Measurements from ENCODE around the gene PTPN4.

The PTPN4 gene

DNA sequence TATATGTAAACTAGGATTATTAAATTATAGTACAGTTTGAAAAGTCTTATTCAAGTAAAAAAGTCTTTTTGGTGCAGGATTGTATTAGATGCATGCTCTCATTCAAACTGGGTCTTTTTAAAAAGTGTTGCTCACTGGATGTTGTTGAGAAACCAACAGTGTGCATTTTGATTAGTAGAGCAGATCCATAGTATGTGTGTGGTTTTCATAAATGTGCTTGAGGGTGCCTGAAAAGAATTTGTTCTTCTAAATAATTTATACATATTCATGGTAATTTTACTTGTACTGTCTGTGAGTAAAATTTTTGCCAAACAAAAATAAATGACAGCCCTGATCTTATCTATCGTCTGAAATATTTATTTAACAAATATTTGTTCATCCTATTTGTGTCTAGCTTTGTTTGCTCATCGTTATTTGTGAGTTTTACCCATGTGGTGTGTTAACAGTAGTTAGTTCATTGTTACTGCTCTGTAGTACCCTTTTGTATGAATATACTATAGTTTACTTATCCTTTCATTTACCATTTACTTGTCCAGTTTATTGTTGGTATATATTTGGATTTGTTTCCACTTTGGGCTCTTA is 50.4 kb downstream of the PTPN4 start:
- DNase-seq: no peak

DNA sequence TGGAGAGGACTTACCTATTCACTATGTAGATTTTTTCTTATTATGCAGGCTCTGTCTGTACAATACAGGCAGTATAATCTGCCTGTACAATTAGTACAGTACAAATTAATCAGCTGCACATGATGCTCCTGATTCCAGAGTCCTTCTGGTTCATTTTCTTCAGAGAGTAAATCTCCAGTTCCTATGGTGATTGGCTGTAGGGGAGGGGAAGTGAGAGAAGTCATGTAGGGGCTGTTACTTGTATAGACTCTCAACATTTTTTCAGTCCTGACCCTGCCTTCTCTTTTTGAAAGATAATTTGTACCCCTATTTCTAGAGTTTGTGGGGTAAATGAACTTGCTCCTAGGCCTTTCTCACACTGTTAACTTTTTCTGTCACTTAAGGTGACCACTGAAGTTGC is 54.5 kb downstream of the PTPN4 start:
- DNase-seq: no peak

DNA sequence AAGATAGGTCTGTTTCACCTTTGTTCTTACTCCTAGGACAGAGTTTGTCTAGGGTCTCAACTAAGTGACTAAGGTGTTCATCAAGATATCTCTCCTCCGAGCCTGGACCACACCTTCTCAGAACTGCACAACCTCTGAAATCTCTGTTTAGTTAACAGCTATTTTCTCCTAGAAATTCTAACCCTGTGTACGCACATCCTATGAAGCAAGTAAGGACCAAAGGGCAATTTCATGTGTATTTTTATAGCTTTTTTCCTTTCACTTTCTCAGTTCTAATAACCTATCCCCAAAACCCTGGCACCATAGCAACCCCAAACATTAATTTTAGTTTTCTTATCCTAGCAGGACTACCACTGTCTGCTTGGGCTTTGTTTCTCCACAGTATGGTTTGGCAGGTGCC is 59.1 kb downstream of the PTPN4 start:
- DNase-seq: no peak

- no peak for DNase-seq
These were observed 60.1 kb downstream of the PTPN4 start for GRCh38 chr2:119819846-119820245.

- DNase-seq: no peak
These were observed 60.6 kb downstream of the PTPN4 start for GRCh38 chr2:119820275-119820674.

GRCh38 chr2:119821266-119821665 is 61.5 kb downstream of the PTPN4 start:
- DNase-seq: no peak

DNA sequence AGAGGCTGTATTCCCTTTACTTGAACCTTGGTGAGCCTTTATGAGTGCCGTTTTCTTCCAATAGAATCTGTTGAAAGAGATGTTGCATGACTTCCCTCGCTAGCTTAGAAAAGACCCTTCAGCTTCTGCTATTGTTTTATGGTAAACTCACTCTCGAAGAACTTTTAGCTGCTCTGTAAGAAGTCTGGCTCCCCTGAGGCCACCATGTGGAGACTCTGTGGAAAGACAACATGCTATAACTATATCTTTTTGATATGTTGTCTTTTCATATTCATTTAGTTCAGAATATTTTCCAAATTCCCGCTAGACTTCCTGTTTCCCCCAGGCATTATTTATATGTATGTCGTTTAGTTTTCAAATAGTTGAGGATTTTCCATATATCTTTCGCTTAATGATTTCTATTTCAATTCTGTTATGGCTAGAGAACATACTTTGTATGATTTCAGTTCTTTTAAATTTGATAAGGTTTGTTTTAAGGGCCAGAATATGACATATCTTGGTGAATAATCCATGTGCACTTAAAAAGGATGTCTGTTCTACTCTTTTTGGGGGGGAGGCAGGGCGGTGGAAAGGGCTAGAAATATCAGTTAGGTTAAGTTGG is 64.1 kb downstream of the PTPN4 start:
- DNase-seq: peak; percentile 24 to 45

- DNase-seq: peak; percentile 53 to 56
These were observed 66.7 kb downstream of the PTPN4 start for GRCh38 chr2:119826370-119826961.

- no peak for DNase-seq
These were observed 68.3 kb downstream of the PTPN4 start for GRCh38 chr2:119827866-119828507.

DNA sequence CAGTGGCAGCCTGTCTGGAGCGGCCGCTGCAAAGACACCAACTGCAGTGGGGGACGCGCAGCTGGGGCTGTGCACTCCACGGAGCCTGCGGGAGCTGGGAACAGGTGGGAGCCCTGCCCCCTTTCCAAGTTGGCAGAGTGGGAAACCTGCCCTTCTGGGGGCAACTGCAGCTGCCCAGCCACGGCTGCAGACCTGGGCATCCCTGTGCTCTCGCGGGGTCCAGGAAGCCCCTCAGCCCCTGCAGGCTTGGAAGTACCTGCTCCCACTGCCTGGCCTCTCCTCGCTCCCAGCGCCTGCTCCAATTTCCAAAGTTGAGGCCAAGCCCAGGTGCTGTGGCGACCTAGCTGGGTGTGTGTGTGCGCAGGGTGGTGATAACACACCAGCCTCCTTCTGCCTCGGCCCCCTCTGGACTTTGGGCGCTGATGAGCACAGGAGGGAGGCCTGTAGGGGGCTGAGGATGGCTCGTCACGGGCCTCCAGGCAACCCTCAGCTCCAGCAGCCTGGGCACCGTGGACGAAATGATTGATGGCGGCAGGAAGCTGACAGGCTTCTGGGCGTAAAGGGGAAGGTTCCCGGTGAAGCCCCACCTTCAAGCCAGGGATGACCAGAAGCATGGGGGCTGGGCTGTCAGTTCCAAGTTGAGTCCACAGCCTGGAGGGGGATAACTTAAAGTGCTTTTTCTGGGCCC is 76.9 kb downstream of the PTPN4 start:
- DNase-seq: no peak

DNA sequence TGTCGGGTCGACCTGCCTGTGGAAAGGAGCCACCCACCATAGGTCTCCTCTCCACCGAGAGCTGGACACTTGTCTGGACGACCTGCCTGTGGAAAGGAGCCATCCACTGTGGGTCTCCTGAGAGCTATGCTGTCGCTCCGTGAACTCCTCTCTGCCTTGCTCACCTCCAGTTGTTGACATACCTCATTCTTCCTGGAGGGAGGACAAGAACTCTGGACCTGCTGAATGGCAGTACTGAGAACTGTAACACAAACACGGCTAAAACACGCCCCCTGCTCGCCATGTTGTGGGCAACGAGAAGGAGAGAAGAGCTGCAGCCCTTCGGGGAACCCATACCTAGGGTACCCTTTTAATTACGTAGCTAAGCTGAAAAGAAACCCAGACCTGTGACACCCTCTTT is 77.6 kb downstream of the PTPN4 start:
- no peak for DNase-seq

DNA sequence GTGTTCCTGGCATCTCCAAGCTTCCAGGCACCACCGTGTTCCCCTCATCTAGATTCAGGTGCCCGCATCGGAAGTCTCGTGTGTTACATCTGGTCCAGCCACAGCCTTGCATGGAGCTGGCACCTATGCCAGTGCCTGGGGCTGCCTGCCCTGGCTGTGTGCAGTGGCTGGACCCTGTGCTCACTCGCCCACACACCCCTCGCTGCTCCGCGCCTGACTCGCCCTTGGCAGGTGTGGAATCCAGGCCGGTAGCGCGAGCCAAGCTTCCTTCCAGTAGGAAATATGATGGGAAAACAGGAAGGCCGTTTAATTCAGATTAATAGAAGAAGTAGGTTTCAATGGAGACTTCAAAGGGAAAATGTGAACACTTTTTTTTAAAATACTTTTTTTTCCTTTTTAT is 78.0 kb downstream of the PTPN4 start:
- no peak for DNase-seq

GRCh38 chr2:119838179-119838578 is 78.5 kb downstream of the PTPN4 start:
- no peak for DNase-seq

GRCh38 chr2:119841550-119841949 is 81.8 kb downstream of the PTPN4 start:
- DNase-seq: no peak

DNA sequence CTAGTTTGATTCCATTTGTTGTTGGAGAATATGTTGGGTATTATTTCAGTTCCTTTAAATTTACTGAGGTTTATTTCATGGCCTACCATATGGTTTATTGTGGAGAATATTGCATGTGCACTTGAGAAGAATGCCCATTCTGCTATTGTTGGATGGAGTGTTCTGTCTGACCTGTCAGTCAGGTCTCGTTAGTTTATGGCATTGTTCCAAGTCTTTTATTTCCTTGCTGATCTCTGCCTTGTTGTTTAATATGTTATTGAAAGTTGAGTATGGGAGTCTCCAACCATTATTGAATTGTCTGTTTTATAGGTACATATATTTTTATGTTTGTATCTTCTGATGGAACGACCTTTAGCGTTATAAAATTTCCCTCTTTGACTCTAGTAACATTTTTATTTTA is 86.3 kb downstream of the PTPN4 start:
- DNase-seq: no peak

- no peak for DNase-seq
These were observed 90.3 kb downstream of the PTPN4 start for GRCh38 chr2:119849838-119850565.

GRCh38 chr2:119852214-119852613 is 92.5 kb downstream of the PTPN4 start:
- DNase-seq: no peak

DNA sequence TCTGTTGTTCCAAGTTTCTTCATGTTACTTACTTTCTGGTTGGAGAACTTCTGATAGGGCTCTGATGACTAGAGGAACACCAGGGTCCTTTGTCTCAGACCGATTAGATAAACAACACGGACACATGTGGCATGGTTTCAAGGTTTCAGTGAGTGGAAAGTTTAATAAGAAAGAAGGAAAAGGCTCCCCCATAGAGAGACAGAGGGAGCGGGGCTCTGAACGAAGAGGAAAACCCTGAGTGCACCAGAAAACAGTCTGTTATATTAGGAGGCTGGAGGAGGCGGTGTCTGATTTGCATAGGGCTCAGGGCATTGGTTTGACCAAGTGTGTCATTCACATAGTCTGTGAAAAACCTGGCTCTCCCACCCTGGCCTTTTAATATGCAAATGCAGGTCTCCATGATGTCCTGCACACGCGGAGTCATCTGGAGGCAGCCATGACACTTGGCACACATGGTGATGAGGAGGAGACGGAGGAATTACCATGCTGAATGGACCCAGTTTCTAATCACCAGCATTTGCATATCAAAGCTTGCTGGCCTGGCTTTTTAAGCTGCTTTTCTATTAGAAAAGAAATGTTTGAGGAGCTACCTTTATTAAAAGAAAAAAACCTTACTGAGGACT is 94.2 kb downstream of the PTPN4 start:
- DNase-seq: no peak

- DNase-seq: no peak
These were observed 96.8 kb downstream of the PTPN4 start for GRCh38 chr2:119856469-119856901.

- no peak for DNase-seq
These were observed 98.0 kb downstream of the PTPN4 start for GRCh38 chr2:119857742-119858141.

DNA sequence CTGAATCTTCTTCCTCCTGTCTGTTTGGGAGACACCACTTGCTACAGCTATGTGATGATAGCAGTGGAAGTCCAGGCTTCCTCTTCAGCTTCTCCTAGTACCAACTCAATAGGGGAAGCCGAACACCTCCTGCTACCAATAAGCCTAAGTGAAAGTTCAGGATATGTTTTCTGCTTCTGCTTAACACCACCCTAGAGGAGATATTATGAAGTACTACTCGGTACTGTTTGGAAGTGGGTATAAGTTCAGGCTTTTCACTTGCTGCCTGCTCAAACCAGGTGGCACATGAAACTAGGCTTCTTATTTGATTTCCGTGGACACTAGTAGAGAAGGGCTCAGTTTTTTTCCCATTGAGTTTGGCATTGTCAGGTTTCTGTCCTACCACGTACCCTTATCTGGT is 99.8 kb downstream of the PTPN4 start:
- peak; percentile 5 for DNase-seq

- DNase-seq: no peak
These were observed 101.2 kb downstream of the PTPN4 start for GRCh38 chr2:119860924-119861323.
